ENCODE measurements around the gene MED29.

The MED29 gene, protein sequence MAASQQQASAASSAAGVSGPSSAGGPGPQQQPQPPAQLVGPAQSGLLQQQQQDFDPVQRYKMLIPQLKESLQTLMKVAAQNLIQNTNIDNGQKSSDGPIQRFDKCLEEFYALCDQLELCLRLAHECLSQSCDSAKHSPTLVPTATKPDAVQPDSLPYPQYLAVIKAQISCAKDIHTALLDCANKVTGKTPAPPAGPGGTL
- 62.4 to 101 (median 80.6) reads per million in 4 donors for total RNA-seq

DNA sequence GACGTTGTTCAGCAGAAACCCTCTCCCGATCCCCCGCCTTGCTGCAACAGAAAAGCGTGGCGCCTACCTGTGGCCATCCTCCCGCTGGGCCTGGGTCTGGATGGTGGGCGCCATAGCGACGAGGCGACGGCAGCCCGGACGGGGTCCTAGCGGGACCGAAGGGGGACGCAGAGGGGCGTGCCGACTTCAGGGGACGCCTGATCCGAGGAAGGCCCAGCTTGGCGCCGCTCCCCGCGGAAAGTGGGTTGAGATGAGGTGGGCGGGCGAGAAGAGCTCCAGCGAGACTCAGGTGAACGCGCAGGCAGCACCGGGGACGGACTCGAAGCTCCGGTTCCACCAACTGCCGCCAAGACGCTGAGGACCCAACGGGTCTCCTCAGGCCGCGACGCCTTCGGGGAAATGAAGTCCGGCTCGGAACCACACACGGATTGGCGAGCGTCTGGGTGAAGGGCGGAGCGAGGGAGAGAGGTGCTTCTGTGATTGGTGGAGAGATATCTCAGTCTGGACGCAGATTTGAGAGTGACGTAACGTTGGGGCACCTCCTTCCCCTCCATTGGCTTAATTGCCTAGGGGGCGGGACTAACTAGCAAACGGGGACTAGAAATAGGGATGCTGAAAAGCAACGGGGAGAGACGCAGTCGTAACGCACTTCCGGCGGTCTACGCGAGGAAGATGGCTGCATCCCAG is at the start of gene MED29, which contains the start of gene PAF1:
TSS of gene MED29 (plus strand) at position 628 of the 687 bp plus-strand sequence. CDS start at position 673, 45 bp downstream.
TSS of gene PAF1 (minus strand) at position 356 of the 687 bp plus-strand sequence. CDS start at position 114, 242 bp downstream.
- peak; percentile 93 to 100 (median 96) for DNase-seq

DNA sequence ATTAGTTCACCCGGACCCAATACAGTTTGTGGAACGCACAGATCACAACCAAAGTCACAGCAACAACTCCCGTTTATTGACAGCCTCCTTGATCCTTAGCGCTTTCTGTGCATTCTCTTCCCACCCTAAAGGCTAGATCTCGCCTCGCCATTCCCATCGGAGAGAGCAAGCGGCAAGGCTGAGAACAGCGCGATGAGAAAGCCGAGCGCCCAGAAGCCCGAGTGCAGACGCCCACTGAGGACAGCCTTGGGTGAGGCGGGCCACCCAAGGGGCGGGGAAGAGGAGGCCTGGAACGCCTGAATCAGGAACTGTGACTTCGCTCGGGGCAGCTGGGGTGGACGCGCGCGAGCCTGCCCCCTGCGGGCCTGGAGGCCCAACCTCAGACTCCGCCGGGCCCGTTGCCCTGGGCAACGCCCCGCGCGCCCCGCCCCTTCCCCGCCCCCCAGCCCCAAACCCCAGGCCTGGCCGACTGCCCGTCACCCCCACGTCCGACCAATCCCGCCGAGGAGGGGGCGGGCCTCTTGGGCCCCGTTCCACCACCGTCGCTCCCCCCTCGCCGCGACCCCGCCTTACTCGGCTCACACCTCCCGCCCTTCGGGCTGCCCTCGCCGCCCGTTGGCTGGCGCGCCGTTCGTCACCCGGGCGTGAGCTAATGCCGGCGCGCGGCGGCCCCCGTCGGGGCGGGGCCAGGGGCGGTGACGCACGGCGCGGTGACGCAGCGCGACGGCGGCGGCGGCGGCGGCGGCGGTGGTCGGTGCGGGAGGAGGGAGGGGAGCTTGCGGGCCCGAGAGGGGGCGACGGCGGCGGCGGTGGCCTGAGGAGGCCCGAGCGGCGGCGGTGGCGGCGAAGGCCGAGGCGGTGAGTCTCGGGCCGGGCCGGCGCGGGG is 49.2 kb upstream of the MED29 start, which contains the start of gene SAMD4B:
TSS of gene SAMD4B (plus strand) at position 703 of the 886 bp plus-strand sequence. CDS start 14,473 bp downstream, outside the sequence.
- peak; percentile 98 to 100 (median 99) for DNase-seq

DNA sequence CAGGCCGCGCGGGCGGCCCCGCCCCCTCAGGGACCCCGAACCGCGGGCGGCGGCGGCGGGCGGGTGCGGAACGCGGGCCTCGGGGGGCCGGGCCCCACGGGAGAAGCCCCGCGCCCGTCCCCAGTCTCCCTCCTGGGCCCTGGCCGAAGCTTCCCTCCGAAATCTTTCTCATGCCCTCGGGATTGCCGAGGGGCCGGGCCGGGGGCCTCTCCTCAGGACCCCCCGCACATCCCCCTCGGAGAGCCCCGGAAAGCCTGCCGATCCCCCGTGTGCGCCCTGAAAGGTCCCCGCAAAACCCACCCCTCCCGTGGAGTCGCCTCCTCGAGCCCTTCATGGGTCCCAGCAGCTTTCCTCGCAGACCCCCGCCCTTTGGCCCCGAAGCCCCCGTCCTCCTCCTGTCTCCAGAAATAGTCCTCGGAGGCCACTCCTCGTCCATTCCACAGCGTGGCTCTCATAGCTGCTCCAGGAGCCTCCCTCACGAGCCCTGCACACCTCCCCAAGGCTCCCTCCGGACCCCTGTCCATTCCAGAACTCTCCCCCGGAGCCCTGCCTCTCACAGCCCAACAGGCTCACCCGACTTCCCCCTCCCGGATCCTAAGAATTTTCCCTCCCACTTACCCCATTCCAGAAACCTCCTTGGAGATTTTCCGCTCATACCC is 48.4 kb upstream of the MED29 start:
- DNase-seq = no peak

DNA sequence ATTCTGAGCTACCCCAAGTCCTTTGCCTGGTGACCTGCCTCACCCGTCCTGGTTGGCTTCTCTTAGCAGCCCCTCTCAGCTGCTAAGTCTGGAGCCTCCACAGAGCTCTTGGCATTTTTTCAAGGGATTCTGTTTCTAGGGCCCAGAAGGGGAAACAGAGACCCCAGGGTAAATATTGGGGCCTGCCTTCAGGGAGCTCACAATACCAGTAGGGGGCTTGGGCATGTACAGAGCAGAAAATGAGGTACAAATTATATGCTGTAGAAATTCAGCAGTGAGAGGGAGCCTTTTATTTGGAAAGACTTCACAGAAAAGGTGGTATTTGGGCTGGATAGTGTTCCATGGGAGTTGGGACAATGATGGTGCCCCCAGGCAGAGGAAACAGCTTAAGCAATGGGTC is 45.2 kb upstream of the MED29 start:
- DNase-seq = no peak

DNA sequence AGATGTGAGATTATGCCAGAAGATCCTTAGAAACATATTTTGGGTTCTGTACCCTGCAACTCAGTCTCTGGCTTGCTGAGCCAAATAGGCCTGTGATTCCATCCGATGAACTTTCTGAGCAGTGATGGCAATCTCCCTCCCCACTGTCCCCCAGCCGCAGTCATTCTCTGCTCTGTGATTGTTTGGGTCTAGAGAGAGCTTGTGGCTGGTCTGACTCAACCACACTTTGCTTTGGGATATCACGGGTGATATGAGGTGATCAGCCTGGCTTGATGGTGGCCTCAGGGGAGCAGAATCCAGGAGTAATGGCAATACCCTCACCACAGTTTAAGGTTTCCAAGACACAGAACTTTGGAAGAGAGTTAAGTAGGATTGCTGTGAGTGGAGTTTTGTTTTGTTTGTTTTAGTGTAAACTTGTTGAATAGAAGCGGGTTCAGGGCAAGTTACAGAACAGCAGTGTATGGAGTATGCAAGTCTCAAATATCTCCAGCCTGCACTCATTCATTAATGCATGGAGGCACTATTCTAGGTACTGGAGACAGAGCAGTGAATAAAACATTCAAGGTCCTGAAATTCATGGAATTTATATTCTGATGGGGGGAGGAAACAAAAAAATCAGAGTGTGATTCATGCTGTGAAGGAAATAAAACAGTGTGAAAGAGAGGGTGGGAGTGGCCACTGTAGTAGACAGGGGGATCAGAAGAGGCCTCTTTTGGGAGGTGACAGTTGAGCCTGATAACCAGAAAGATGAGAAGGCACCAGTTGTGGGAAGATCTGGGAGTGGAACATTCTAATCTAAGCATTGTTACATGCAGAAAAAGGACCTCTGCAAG is 43.6 kb upstream of the MED29 start:
- DNase-seq = no peak

DNA sequence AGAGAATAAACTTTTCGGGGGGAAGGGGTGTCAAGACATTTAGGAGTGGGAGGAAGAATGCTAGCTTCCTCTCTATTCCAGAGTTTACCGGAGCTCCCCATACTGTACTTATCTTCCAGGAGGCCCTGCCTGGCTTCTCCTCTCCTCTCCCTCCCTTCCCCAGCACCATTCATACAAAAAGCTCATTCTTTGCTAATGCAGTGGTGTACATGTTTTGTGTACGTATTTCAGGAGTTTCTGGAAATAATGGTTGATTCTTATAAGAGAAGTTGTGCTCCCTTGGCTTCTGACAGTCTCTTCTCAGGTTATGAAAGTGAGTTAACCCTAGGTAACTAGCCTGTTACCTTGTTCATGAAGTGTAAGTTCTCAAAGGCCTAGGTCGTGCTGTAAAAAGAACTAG is 41.9 kb upstream of the MED29 start:
- no peak for DNase-seq

DNA sequence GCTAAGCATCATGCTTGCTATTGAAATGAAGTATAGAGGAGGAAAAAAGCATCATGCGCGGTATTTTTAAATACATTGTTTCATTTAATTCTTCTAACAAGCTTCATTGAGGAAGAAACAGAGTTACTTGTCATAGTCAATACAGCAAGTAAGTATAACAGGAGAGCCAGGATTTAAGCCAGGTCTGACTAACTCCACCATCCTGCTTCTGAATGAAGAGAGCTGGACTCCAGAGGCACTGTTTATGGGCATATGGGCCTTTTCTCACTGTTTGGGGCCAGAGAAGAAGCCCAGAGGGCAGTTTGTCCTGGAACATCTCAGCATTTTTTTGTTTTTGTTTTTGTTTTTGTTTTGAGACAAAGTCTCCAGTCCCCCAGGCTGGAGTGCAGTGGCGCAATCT is 41.0 kb upstream of the MED29 start:
- DNase-seq = no peak

DNA sequence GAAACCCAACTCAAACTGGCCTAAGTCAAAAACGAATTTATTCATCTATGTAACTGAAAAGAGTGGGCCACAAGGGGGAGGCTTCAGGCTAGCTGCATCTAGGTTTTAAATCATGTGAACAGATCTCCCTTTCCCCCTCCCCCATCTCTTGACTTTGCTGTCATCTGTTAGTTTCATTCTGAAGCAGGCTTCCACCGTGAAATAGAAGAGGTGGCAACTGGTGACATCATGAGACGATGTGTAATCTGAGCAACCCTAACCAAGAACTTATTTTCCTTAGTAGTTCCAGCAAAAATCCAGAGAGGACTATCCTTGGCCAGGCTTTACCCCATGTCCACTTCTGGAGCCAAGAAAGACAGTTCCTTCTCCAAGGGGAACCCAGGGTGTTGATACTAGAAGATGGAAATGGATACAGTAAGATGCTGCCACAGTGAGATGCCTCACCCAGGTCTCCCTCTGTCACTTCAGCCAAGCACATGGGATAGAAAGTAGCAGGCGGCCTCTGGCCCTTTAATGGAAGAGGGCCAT is 39.6 kb upstream of the MED29 start:
- peak in 2 of 5 donors; percentile 8 to 88 for DNase-seq

DNA sequence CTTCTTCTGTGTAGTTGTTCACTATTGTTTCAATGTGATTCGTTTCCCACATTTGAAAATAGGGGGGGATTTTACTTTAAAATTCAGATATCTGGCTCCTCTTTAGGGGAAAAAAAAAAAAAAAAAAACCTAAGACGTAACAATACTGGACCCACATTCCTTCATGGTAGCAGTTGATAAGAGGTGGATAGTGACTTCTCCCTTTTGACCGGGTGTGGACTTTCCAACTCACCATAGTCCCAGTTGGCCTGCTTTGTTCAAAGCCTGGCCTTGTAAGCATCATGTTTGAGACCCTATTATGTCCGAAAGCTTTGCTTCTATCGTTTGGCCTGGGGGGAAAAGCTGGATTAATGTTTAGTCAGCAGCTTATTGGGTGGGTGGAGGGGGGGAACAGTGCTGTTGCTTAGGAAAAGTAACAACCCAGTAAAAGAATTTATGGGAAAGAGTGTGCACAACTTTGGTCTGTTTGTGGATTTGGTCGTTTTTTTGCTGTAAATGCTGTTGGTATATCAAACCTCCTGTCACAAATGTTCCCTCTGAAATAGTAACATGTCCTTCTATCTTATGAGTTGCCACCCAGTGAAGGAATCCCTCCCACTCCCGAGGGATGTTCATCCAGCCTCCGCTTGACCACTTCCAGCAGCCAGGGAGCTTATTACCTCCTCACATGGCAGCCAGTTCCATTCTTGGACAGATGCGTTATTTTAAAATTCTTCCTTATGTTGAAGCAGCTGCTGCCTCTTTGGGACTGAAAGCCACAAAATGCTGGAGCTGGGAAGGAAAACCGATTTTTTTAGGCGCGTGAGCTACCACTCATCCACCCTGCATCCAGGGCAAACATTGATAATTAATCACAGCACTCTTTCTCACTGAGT is 38.6 kb upstream of the MED29 start:
- no peak for DNase-seq

DNA sequence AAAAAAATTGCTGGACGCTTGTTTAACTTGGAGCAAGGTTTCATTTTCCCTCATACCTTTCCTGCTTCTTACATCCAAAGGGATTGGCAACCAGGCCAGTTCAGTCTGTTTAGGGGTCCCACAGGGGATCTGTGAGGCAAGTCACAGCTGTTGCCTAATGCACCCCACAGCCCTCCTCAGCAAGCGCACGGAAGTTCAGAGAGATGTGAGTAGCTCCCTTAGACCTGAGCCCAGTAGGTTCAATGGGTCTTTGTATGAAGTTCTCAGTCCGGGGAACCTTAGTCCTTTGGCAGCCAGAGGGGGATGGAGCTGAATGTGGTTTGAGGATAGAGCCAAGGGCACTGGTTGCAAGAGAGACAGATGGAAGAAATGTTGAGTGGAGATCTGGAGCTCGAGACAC is 35.9 kb upstream of the MED29 start:
- DNase-seq = no peak

DNA sequence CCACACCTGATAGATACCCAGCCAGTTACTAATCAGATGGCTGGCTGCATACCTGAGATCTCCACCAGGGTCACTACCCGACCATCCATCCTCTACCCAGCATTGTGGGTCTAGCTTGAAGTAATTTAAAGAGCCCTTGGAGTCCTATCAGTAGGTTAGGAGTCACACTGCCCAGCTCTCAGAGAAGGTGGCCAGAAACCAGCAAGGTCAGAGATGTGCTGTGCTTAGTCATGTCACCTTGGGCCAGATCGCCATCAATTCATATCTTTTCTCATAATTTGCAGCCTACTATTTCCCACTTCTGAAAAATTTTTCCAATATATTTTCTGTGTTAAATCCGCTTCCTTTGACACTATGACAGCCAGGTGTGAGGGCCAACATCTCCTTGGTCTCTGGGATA is 35.1 kb upstream of the MED29 start:
- DNase-seq = no peak

DNA sequence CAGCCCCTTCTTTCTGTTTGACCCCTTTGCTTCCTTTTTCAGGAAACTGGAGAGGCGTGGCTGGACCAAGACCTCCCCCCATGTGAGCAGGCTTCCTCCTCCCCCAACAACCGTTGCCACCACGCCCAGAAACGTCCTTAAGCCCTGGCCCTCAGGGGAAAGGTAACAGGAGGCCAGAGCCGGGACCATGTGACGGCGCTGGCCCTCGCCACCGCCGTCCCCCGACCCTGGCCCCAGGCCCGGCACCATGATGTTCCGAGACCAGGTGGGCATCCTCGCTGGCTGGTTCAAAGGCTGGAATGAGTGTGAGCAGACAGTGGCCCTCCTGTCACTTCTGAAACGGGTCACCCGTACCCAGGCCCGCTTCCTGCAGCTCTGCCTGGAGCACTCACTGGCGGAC is 34.5 kb upstream of the MED29 start:
- DNase-seq = no peak

DNA sequence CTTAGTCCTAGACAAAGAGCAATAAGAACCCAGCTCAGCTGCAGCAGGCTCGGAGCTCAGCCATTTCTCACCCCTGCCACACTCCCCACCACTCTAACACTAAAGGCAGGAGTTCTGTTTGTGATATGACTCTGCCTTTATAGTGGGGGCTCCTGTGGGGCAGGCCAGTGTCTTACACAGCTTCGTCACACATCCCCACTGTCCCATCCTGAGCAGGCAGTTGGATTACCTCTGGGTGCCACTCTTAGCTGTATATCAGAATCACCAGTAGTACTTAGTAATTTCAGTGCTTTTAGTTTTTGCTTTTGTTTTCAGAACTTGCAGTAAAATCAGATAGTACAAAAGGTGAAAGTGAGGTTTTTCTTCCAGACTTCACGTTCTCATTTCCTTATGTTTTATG is 32.2 kb upstream of the MED29 start:
- no peak for DNase-seq

DNA sequence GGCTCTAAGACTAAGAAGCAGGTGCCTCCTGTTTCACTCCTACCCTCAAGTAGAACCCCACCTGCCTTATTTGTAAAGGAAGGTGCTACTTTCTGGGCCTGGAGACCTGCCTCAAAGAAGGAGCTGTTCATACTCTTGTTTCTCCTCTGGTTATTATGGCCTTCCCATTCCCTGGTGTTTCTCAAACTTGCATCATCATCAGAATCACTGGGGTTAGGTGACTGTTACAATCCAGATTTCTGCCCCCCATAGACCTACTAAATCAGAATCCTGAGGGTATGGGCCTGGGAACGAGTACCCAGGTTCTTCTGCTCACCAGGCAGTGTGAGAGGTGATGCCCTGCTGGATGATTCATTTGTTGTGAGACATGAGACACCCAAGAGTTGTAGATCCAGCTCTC is 30.6 kb upstream of the MED29 start:
- no peak for DNase-seq

DNA sequence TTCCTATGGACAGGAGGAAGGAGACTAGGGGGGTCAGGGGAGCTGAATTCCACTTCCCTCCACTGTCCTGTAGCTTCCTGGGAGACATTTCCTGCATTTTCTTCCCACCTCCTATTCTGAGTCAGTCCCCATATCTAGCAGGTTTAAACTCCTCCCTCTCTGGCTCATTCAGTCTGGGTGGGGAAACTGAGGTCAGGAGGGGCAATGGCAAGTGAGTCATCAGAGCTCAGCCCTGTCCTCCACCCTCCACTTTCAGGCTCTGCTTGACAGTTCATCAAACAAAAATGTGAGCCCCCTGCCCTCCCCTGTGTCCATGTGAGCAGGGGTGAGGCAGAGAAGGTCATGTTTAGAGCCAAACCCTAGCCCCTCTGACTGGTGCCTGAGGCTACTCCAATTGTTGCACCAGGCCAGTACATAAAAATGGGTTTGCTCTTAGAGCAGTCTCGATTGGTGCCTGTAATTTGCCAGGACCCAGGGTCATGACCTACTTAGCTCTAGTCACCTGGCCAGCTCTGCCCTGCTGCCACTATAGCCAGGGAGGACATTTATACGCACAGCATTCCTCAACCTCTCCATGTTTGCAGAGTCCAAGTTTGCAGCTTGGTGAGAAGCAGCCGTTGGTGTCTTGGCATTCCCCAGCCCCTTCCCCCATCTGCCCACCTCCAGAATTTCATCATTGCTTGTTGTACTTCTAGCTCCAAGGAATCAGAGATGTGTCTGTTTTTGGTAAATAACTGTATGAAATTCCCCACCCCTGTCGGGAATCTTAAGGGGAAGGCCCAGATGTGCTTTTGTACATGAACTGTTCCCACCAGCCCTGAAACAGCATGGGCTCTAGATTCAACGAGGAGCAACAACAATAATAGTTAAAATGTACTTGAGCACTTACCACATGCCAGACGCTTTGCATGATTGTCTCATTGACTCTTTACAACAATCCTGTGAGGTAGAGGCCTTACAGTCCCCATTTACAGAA is 28.2 kb upstream of the MED29 start:
- DNase-seq = no peak

DNA sequence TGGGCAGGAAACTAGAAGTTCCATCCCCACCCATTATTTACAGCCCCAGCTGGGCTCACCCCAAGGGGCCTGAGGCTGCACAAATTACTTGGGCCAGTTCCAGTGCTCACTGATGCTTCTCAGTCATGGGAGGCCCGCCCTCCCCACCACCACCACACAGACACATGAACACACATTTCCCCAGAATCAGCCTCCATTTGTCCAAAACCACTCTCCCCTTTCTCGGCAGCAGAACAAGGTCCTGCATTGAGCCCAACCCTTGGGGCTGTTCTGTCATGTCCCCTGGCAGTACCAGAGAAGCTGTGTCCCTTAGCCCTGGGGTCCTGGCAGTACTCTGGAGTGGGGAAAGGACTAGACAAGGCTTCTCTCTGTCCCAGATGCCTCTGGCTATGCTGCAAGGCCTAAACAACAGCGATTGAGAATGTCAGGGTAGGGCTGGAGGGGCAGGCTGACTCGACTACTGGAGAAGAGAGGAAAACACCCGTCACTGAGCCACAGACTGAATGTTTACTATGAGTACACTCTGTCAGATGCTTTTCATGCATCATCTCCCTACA is 27.2 kb upstream of the MED29 start:
- no peak for DNase-seq

DNA sequence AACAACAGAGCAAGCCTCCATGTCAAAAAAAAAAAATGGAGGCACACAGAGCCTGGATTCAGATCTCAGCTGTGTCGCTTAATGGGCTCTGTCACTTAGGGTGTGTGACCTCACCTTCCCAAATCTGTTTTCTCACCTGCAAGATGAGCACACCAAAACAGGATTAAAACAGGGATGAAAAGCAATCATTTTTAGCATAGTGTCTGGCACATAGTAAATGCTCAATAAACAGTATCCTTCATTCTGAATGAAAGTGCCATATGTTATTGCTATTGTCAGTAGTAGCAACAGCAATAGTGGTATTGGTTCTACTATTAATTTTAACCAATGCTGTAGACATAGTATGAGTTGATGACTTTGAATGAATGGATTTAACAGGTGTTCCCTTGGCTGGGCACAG is 25.6 kb upstream of the MED29 start:
- DNase-seq = no peak

DNA sequence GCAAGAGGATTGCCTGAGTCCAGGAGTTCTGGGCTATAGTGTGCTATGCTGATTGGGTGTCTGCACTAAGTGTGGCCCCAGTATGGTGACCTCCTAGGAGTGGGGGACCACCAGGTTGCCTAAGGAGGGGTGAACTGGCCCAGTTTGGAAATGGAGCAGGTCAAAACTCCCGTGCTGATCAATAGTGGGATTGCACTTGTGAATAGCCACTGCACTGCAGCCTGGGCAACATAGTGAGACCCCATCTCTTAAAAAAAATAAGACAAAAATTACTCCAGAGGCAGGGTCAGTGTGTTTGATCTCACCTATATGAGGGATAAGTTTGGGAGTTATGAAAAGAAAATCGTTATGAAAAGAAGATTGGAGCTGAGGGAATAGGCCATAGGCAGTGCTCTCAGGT is 22.0 kb upstream of the MED29 start:
- DNase-seq = no peak

DNA sequence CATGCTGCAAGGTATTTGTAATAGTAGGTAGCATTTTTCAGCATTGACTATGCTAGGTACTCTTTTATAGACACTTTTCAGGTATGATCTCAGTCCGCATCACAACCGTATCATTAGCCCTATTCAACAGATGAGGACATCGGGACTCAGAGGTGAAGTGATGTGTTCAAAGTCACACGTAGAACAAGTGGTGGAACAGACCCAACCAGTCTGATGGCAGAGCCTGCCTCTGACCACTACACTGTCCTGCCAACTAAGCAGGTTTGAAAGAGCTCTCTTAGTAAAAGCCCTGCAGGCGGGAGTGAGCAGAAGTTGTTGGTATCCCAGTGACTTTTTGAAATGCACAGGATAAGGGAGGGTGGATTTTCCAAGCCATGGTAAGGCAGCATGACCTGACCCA is 20.4 kb upstream of the MED29 start:
- no peak for DNase-seq
